NCI-H1417 treated with DMSO at 0.1 percent for 48 hours (cell line): ENCODE measurements around the gene NFATC1.

Source experiments
- DNase-seq: peaks from one replicate; lab custom pipeline; 2025; lab: John Stamatoyannopoulos, UW

Gene NFATC1

DNA sequence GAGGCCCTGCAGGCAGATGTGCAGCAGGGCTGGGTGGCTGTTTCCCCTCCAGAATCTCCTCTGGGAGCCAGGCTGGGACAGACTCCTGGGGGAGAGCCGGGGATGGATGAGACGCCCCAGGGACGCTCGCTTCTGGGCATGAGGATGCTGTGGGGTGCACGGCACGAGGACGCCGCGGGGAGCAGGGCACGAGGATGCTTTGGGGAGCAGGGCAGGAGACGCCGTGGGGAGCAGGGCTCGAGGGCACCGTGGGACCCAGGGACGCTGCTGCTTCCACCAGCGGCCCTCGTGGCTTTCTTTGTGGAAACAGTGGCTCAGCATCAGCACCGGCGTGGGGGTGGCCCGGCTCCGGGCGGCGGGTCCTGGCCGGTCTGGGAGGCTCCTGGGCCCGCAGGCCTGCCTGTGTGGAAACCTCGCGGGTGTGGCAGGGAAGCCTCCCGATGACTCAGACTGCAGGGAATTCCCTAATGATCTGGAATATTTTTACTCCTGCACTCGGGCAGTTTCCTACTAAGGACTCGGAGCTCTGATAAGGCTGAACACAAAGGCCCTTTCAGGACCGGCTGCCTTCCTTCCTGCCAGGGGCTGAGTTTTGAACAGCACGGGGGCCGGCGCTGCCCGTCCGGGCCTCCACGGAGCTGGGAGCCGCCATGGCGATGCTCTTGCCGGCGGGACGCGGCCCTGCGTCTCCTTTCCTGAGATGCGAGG is 62.6 kb downstream of the NFATC1 start:
- DNase-seq = no peak

DNA sequence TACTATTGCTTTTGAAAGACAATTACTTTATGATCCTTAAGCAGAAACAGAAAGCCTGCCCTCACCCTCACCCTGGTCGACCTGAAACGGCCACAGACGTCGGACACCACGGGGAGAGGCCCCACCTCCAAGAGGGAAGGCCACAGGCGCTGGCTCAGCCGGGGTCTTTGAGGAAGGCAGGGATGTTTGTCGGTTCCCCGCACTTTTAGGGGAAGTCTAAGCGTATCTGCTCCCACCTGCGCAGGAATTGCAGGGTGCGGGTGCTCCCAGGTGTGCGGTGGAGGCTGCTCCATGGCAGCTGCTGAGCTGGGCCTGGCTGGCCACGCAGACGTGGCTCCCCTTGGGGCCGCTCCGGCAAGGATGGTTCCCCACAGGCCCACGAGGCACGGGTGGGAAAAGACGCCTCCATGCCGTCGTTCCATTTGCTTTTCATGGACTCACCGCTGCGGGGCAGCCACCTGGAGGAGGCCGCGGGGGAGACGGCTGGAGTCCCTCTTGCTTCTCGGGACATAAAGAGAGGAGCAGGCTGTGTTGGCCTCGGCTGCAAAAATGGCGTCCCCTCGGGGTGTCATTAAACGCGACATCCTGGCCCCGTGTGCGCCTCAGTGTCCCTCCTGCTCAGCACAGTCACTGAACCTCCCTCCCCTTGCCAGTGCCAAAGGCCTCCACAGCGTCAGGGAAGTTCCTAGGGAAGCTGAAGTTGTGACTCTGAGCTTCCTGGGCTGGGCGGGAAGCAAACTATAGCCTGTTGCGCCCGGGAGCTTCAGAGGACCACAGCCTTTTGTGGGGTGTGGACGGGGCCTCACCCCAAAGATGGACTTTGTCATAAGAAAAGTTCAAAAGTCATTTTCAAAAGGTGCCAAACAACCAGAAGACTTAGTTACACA is 63.4 kb downstream of the NFATC1 start:
- no peak for DNase-seq

DNA sequence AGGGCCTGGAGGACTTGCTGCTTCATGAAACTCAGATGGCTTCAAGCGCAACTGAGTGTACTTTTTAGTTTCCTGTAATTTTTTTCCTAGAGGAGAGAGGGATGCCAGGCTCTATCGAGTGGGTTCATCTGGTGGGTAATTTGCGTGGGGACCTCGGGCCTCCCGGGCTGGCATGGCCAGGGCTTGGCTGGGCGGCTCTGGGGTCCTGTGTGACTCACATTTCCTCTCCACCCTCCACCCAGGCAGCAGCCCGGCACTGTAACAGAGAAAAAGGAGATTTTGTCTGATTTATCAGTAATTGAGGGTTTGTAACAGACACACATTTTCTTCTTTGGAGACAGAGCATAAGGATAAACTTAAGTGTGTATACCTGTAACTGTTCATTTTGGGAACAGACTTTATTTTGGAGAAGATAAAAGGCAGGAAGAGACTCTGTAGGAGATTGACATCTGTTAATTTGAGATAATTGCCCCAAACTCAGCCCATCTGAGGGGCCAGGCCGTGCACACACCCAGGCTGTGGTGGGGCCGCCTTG is 64.3 kb downstream of the NFATC1 start:
- no peak for DNase-seq

DNA sequence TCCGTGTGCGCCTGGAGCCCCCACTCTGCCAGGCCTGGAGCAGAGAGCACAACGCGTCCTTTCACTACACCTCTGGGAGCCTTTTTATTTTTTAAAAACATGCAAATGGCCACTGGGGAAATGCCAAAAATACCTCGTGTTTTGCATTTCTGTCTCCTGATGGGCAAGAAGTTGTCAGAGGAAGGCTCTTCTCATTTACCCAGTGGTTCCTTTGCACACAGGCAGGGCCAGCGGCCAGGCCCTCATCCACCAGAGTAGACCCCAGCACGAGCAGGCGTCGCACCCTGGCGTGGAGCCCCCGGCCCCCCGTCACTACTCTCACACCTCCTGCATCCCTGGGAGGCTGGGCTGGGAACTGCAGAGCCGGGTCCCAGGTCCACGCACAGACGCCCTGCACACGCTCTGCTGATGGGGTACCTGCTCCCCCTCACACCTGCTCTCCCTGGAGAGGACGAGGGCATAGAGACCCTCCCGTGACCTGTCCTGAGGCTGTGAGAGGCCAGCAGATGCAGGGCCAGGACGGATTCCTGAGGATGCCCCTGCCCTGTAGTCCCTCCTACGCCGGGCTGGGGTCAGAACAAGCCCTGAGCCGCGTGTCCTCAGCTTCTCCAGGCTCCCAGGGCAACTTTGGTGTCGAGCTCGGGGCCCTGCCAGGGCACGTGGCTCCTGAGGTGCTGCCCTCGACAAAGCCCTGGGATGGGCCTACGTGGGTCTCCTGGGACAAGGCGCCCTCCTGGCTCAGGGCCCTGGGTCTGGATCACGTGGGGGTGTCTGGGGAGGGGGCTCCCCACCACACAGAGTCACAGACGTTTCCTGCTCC is 65.0 kb downstream of the NFATC1 start:
- no peak for DNase-seq

DNA sequence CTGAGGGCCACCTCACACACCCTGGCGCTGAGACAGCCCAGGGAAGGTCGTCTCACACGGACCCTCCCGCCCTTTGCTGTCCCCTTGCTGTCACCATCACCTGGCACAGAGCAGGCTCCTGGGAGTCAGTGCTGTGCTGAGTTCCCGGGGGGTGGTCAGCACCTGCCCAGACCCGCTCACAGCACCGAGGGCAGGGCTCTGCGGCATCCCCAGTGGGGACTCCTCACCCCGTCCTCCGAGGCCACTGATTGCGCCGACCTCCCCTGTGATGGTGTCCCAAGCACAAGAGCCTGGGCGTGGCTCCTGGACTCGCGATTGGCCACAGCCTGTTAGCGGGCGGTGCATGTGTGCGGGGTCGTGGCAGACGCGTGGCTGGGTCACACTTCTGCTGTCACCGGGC is 65.9 kb downstream of the NFATC1 start:
- no peak for DNase-seq

DNA sequence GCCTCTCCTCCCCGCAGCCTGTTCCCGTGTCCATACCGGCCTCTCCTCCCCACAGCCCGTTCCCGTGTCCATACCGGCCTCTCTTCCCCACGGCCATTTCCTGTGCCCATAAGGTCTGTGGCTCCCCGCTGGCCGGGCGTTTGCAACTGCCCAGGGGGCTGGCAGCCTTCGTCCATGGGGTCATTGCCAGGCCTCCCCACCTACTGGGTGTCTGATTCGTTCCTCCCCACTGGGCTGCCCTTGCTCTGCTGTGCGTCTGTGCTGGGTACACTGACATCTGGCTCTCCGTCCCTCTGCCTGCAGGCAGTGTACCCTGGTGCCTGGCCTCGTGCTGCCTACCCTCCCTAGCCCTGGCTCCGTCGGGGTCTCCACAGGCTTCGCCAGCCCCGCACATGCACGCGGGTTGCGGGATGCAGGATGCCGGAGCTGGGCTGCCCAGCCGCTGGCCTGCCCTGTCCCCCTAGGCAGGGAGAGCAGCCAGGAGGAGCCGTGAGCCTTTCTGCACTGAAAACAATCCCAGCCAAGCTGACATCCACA is 67.8 kb downstream of the NFATC1 start:
- no peak for DNase-seq

DNA sequence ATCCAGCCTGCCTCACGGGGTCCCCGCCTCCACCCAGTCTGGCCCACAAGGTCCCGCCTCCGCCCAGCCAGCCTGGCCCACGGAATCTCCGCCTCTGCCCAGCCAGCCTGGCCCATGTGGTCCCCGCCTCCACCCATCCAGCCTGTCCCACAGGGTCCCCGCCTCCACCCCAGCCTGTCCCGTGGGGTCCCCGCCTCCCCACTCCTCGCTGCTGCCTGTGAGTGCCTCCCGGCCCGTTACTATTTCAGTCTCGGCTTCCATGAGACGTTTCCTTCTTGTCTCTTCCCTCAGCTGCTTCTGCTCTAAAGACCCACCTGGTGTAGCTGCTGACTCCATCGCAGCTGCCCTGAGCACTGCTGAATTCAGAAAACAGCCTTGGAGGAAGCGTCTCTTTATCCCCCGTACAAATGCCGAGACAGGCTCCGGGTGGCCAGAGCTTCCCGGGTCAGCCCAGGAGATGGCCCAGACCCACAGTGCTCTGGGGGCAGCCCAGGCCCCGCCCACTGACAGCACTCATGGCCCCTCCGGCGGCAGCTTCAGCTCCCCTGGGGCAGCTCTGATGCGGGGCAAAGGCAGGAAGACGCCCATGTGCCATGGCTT is 69.8 kb downstream of the NFATC1 start:
- no peak for DNase-seq

DNA sequence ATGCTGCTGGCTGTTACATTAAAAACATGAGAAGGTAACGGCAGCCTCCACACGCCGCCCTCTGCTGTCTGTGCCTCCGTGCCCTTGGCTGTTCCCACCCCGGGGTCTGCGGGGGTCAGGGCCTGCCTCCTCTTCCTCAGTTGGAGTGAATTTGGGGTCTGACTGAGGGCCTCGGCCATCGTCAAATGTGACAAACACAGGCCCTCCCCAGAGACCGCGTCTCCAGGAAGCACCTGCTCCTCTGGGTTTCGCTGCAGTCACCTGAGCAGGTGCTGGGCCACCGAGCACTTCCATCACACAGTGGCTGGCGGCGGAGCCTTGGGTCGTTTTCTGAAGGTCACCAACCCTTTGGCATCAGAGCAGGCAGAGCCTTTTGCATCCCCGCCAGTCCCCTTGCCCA is 70.9 kb downstream of the NFATC1 start:
- DNase-seq = no peak

DNA sequence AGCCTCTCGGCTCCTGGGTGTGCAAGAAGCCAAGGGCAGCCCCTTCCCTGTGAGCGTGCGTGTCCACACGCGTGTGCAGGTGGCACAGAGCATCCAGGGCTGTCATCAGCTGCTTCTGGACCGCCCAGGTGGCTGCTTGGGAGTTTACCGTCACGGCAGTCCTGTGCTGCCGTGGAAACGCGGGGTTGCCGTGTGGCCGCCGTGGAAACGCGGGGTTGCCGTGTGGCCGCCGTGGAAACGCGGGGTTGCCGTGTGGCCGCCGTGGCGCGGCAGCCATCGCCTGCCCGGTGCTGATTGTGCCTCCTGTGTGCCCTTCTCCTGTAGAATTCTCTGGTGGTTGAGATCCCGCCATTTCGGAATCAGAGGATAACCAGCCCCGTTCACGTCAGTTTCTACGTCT is 71.4 kb downstream of the NFATC1 start:
- no peak for DNase-seq

DNA sequence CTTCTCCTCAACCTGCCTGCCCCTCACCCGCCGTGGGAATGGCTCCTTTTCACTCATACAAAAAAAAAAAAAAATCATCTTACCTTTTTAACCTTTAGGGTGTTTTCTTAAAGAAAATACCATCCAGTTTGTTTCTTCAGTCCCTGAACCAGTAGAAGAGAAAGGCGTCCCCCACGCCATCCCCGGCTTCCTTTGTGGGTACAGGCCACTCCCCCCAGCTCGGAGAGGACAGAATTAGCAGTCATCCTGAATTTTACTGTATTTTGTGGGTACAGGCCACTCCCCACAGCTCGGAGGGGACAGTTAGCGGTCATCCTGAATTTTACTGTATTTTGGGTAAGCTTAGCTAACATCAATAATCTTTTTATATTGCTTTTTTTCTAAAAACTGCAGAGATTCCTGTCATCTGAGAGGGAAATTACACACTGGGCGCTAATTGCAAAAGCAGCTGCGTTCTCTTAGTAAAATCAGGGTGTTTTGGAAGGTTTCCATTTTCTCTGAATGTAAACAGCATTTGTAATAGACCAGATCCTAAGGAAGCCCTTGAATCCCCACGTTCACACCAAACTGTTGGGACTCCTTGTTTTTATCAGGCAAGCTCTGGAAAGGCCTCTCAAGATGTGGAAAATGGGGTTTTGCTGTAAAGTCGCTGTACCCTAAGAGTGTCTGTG is 72.5 kb downstream of the NFATC1 start:
- DNase-seq = no peak

DNA sequence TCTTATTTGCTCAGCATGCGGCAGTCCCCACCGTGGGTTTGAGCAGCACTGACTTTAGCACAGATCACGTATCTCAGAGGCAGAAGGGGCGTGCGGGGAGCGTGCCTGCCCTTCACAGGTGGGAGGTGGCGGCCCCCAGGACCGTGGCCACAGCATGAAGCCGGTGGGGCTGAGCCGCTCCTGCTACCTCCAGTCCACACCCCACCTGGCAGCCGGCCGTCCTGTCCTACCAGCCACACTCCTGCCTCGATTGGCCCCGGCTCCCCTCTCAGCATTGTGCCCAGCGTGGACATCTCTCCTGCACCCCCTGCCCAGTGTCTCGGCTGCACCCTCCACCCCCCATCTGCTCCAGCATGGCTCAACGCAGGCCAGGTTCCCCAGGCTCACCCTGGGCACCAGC is 73.6 kb downstream of the NFATC1 start:
- DNase-seq = no peak

DNA sequence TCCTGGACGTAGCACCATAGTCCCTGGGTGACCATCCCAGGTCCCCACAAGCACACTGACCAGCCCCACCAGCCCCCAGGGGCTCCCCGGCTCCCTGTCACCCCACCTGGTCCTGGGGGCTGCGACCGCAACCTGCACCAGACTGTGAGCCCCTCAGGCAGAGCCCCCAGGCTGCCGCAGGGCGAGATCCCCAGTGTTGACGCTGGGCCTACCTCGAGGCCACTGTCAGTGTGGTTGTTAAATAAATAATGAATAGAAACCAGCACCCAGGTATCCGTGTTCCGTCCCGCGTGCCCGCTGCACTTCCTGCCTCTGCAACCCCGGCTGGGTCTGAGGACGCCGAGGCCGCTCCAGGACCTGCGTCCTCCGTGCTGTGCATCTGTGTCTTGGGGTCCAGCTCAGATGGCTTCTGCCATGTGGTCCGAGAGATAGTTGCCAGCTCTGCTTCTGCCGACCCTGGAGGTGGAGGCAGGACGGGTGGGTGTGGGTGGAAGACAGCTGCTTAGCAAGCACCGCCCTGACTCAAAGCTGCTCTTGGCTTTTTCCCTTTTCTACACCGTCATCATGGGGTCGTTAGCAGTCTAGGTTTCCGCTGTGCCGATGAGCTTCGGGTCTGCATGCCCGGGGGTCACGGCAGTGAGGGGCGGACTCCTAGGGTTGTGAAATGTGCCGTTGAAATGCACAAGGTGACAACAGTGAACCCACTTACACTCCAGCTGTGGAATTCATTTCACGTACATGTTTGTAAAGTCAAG is 74.2 kb downstream of the NFATC1 start:
- no peak for DNase-seq

DNA sequence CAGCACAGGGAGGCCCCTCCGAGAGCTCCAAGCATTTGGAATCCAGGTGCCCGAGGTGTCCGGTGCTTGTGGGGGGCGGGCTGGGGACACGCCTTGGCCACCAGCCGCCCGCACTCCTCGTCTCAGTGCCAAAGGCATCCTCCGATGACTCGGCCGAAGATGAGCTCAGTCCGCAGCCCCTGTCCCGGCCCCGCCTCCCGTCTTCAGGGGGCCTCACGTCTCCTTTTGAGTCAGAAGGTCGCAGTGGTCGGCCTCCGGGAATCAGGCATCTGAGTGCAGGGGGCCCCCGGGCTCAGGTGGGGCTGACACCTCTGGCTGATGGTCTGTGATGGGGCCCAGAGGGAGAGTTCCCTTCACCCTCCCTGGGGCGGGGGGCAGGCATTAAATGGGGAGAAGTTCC is 74.8 kb downstream of the NFATC1 start:
- DNase-seq = no peak

DNA sequence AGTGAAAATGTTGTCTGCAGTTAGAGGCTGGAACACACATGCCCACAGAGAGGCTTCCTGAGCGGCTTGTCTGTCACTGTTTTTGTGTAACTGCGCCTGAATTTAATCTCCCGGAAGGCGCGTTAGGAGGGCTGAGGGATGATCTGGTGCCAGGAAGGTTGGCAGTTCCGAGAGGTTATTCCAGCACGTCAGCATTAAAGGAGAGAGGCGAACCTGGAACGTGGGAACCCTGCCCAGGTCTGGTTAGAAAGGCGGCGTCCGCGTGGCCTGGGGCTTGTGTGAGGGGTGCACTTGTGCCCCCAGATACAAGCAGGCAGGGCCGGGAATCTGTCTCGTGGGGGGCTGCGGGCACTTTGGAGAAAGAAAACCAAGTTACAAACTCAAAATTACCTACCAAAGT is 75.3 kb downstream of the NFATC1 start:
- DNase-seq = no peak

DNA sequence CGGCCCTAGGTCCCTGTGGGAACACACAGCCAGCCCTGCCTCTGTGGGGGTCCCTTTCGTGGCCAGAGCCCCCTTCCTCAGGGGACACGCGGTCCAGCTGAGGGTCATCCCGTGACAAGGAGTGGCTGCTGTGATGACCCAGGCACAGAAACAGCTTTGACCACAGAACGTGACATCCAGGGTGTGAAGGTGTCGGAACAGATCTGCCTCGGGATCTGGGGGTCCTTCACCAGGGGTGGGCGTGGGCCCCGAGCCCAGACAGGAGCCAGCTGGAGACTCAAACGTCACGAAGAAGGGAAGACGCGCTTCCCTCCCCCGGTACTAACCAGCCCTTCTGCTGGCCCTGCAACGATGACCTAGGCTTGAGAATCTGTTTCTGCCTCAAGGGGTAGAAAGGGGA is 75.9 kb downstream of the NFATC1 start:
- DNase-seq = no peak

DNA sequence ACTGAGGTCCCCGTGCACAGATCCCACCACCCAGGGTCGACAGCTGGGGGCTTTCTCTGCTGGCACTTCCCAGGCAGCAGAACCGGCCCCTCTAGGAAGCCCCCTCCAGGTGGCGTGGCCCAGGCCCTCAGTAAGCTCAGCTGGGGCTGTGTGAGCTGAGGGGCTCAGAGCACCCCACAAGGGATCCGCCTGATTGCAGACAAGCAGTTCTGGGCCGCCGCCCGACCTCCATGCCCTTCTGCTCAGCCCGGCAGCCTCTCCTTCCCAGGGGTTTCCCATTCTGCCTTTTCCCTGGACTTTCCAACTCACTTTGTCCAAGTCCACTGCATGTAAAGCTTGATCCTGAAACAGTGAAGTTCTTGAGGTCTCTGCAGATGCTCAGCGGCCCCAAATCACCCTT is 76.4 kb downstream of the NFATC1 start:
- DNase-seq = no peak

DNA sequence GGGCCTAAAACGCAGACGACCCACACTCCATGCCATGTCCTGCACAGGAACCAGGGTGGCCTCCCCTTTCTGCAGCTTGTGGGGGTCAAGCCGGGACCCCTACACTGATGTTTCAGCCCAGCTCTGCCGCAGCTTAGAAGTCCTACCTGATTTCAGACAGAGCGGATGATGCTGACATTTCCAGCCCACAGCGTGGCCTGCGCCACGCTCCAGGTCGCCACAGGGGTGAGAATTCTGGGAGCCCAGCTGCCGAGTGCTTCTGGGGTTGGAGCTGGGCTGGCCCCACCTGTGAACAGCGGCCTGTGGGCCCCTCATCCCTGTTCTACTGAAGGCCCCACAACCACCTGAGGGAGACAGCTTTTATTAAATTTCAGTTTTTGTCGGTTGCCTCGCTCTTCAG is 77.2 kb downstream of the NFATC1 start:
- DNase-seq = no peak

DNA sequence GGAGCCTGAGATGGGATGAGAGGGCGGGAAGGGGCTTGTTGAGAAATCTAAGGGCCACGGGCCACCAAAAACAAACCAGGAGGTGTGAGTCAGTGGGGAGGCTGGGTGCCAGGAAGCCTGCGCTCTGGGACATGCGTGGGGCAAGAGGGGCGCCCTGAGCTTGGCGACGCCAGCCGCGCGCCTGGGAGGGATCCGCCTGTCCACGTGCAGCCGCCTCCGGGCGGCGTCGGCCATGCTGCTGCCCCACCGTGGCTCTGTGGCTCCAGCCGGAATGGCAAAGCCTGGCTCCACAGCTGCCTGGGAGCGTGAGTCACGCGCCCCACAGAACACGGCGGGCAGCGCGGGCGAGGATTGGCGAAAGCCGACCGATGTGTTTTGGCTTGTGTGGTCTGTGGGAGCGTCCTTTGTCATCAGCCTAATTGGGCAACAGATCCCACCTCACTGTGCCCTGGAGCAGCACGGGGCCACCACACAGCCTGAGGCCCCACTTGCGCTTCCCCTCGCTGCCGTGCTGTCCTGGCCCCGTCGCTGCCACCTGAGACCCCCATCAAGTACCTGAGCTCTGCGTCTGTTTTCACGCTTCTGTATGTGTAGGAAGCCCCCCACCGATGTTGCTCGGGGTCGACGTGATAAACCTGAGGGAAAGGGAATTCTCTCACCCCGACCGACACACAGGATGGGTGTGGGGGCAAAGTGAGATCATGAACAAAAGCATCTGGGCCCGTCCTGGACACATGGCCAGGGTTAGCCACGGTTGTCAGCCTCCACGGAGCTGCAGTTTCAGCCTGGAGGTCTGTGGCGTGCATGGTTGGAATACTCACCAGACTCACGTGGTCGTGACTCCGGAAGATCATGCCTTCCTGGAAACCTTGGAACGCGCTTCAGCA is 80.5 kb downstream of the NFATC1 start:
- DNase-seq = no peak

DNA sequence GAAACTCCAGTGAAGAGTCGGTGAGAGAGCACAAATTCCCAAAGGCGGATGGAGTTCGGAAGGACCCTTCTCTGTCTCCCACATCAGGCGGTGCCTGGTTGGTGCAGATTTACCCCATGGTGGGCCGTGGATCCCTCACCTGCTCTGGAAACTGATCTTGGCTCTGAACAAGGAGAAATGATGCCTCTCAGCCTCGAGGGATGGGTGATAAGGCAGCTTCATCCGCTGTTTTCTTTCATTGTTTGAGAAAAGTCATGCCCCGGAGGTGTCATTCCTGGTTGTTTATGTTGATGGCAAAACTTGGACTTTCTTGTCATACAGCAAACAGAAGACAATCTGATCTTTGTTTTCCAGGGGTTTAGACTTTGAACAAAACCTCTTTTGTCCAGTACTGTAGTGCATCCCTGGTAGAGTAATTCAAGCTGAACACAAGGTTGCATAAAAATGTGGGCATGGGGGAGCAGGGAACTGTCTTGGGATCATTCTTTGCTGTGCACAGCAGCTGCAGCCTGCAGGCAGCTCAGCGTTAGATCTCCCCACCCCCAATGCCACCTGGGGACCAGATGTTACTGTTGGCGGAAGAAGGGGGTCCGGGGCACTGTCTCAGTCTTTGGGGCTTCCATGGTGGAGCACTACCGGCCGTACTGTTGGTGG is 81.3 kb downstream of the NFATC1 start:
- no peak for DNase-seq
